K562 (cell line): ENCODE data around the gene LRRC15. TPM values are rescaled to one million over a fixed set of nuclear protein-coding genes. Genes with fewer than 3 reads are reported as not detected.

Experiments used
- CREM ChIP-seq: IDR thresholded peaks from 2 replicates; pipeline ENCODE4 v1.6.1; 2014; ENCODE audit warnings: antibody characterized with exemption, low read depth
- CUX1 ChIP-seq: fragments of 200-800 bp; sonication (Bioruptor generic); IDR thresholded peaks from 2 replicates; pipeline ENCODE4 v1.6.1; 2016; ENCODE audit warnings: missing genetic modification characterization, missing compliant biosample characterization
- EP300 ChIP-seq: IDR thresholded peaks from 2 replicates; pipeline ENCODE4 v1.6.1; 2012; ENCODE audit warnings: low read length, improper control_type of control experiment
- HSF4 ChIP-seq: fragments of 250-450 bp; sonication (Bioruptor Pico); IDR thresholded peaks from 2 replicates; pipeline ENCODE4 v2.1.2; 2022; ENCODE audit warnings: mild to moderate bottlenecking, moderate library complexity, borderline replicate concordance
- MCM7 ChIP-seq, 2 experiments: fragments of 450-650 bp; IDR thresholded peaks; 2 replicates each; pipeline ENCODE4 v1.6.1; 2016 to 2018
- MEF2A ChIP-seq: IDR thresholded peaks from 2 replicates; pipeline ENCODE4 v1.6.1; 2011; ENCODE audit warnings: low read depth, mild to moderate bottlenecking, low read length, moderate library complexity; ENCODE audit not compliant: control insufficient read depth
- MYC ChIP-seq, 2 experiments: fragments of 250-450 bp in 1 of 2; sonication (Bioruptor Pico) in 1 of 2; IDR thresholded peaks; 2 replicates each; pipeline versions ENCODE4 v1.5.1 to v1.6.1; 2012 to 2021; ENCODE audit warnings: low read depth in 2 of 2, borderline replicate concordance in 1 of 2, improper control_type of control experiment in 1 of 2, low read length in 1 of 2, mild to moderate bottlenecking in 1 of 2, moderate library complexity in 1 of 2
- PHF8 ChIP-seq: fragments of 200-600 bp; sonication (generic); IDR thresholded peaks from 2 replicates; pipeline ENCODE4 v1.6.1; 2012; ENCODE audit warnings: mixed run types, mild to moderate bottlenecking, inconsistent platforms, low read length, moderate library complexity, borderline replicate concordance
- POLR2A ChIP-seq: fragments of 450-650 bp; conservative IDR thresholded peaks from 2 replicates; pipeline ENCODE4 v1.6.1; 2016
- ZNF282 ChIP-seq: sonication (generic); formaldehyde crosslinking; IDR thresholded peaks from 2 replicates; pipeline ENCODE4 v1.8.1; 2023; ENCODE audit warnings: missing genetic modification reagents
- ZNF384 ChIP-seq: IDR thresholded peaks from 2 replicates; pipeline ENCODE4 v1.6.1; 2012; ENCODE audit warnings: low read depth, low read length, improper control_type of control experiment
- polyA plus RNA-seq, 8 experiments: library from polyadenylated mRNA; depleted of rRNA in 4 of 8; stranded (reverse) in 5 of 8; unstranded in 3 of 8; fragments of >200 nt; fragmentation: Nextera tagmentation in 2 of 8; fragmentation: Illumina TruSeq in 1 of 8; extraction: Ambion mirVana in 2 of 8; extraction: Trizol in 1 of 8; gene quantifications; 2 replicates each; pipeline versions ENCODE4 v1.2.1 to v1.2.3, GENCODE V29; 2011 to 2014; ENCODE audit warnings: inconsistent platforms in 1 of 8, missing spikeins in 1 of 8
- total RNA-seq, 7 experiments: library from RNA; depleted of rRNA in 6 of 7; stranded (reverse); fragments of >200 nt in 6 of 7; fragmentation: Illumina TruSeq in 2 of 7; extraction: Trizol in 2 of 7; gene quantifications; 2 replicates each; pipeline versions ENCODE4 v1.2.1 to v1.2.3, GENCODE V29; 2011 to 2021; ENCODE audit warnings: low replicate concordance in 1 of 7
- TF ChIP-seq, protein P1 (sequence below): sonication (generic); formaldehyde crosslinking; IDR thresholded peaks from 2 replicates; pipeline ENCODE4 v1.9.0; 2022; ENCODE audit warnings: mild to moderate bottlenecking, missing genetic modification reagents
- TF ChIP-seq, protein P2 (sequence below): sonication (generic); formaldehyde crosslinking; IDR thresholded peaks from 2 replicates; pipeline ENCODE4 v1.8.0; 2022; ENCODE audit warnings: missing genetic modification reagents, mild to moderate bottlenecking, borderline replicate concordance

The LRRC15 gene
- total and polyA plus RNA-seq, 9 of the 15 experiments (the other 6 are each of a cell fraction or from before 2014, with no cell fraction given), result not detected

- TF ChIP-seq CUX1 (no peak), EP300 (peak; percentile 50; the same call in 1 of the 2 replicates), ZNF282 (CRISPR knock-in tag) (no peak), PHF8 (no peak), POLR2A (no peak), MEF2A (no peak), CREM (peak; percentile 42; the same call in 1 of the 2 replicates), HSF4 (no peak), MCM7 (IDR thresholded peaks at IDR 0.05) (no peak), MYC (IDR thresholded peaks at IDR 0.05; ENCODE audit: low read depth, low read length) (peak; percentile 86), MYC (CRISPR knock-in tag; IDR thresholded peaks at IDR 0.05; ENCODE audit: borderline replicate concordance, low read depth) (no peak), ZNF384 (no peak)
- TF ChIP-seq, protein P1, sequence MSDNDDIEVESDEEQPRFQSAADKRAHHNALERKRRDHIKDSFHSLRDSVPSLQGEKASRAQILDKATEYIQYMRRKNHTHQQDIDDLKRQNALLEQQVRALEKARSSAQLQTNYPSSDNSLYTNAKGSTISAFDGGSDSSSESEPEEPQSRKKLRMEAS (CRISPR knock-in tag), result peak; percentile 57
- TF ChIP-seq, protein P2, sequence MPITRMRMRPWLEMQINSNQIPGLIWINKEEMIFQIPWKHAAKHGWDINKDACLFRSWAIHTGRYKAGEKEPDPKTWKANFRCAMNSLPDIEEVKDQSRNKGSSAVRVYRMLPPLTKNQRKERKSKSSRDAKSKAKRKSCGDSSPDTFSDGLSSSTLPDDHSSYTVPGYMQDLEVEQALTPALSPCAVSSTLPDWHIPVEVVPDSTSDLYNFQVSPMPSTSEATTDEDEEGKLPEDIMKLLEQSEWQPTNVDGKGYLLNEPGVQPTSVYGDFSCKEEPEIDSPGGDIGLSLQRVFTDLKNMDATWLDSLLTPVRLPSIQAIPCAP (CRISPR knock-in tag), result no peak
These were observed 56.7 kb downstream of the LRRC15 start (continued) for GRCh38 chr3:194312743-194313281.
